CD4-positive, alpha-beta T cell treated with Interleukin-15 for 4 hours (primary cell): ENCODE measurements around the gene MTF1.

ENCODE experiments used
- DNase-seq: peaks from one replicate; pipeline ENCODE4 v3.0.0-alpha.2; 2020; ENCODE audit warnings: low spot score

Gene MTF1

GRCh38 chr1:37867784-37868183, 8.4 kb upstream of the MTF1 start:
- DNase-seq, result no peak

- no peak for DNase-seq
Observed at GRCh38 chr1:37866491-37866890, 7.1 kb upstream of the MTF1 start.

- DNase-seq, result no peak
Observed at GRCh38 chr1:37865348-37866120, 6.1 kb upstream of the MTF1 start.

- DNase-seq, result no peak
Observed at GRCh38 chr1:37862330-37862729, 2.9 kb upstream of the MTF1 start.

- no peak for DNase-seq
Observed at GRCh38 chr1:37861151-37861550, 1.8 kb upstream of the MTF1 start.

- DNase-seq, result no peak
Observed at GRCh38 chr1:37860346-37860666, 914 bp upstream of the MTF1 start.

- no peak for DNase-seq
Observed at GRCh38 chr1:37858931-37859506, 373 bp downstream of the MTF1 start.

GRCh38 chr1:37854406-37854805, 5.0 kb downstream of the MTF1 start:
- no peak for DNase-seq

GRCh38 chr1:37853157-37853556, 6.2 kb downstream of the MTF1 start:
- DNase-seq, result no peak

- no peak for DNase-seq
Observed at GRCh38 chr1:37851782-37852210, 7.6 kb downstream of the MTF1 start.

GRCh38 chr1:37851262-37851661, 8.1 kb downstream of the MTF1 start:
- no peak for DNase-seq

GRCh38 chr1:37850352-37850955, 8.9 kb downstream of the MTF1 start:
- DNase-seq, result no peak

- DNase-seq, result no peak
Observed at GRCh38 chr1:37849480-37849879, 9.9 kb downstream of the MTF1 start.

- no peak for DNase-seq
Observed at GRCh38 chr1:37846647-37847339, 12.6 kb downstream of the MTF1 start.

GRCh38 chr1:37845786-37846185, 13.6 kb downstream of the MTF1 start:
- DNase-seq, result no peak

GRCh38 chr1:37845049-37845646, 14.2 kb downstream of the MTF1 start:
- no peak for DNase-seq

- no peak for DNase-seq
Observed at GRCh38 chr1:37844536-37844935, 14.9 kb downstream of the MTF1 start.

- no peak for DNase-seq
Observed at GRCh38 chr1:37841652-37842051, 17.7 kb downstream of the MTF1 start.

- DNase-seq, result no peak
Observed at GRCh38 chr1:37840711-37841110, 18.7 kb downstream of the MTF1 start.

- DNase-seq, result no peak
Observed at GRCh38 chr1:37839676-37840075, 19.7 kb downstream of the MTF1 start.

GRCh38 chr1:37836788-37837187, 22.6 kb downstream of the MTF1 start:
- DNase-seq, result no peak

- no peak for DNase-seq
Observed at GRCh38 chr1:37831809-37832208, 27.6 kb downstream of the MTF1 start.

- DNase-seq, result no peak
Observed at GRCh38 chr1:37831109-37831508, 28.3 kb downstream of the MTF1 start.
